PC-9 (cell line): ENCODE measurements around the gene TBC1D5. TPM values are rescaled to one million over a fixed set of nuclear protein-coding genes. Genes with fewer than 3 reads are reported as not detected.

Experiments used
- BruUV-seq: library from RNA; stranded (reverse); fragments of 400-500 nt; replicated peaks from 2 replicates; lab custom pipeline; 2021; lab: Mats Ljungman, UMichigan
- CTCF ChIA-PET: fragments of 300-600 bp; sonication (Branson Sonifier 250); formaldehyde crosslinking; loops from one replicate; lab custom pipeline; 2022; ENCODE audit warnings: antibody characterized with exemption; lab: Charles Lee
- POLR2A ChIA-PET: fragments of 300-600 bp; sonication (Branson Sonifier 250); formaldehyde crosslinking; loops from one replicate; lab custom pipeline; 2022; ENCODE audit warnings: antibody characterized with exemption; ENCODE audit not compliant: unreplicated experiment; lab: Charles Lee
- DNase-seq, 2 experiments: peaks; one replicate each; pipeline versions ENCODE4 v3.0.0 to v3.0.0-alpha.2; 2015 to 2022; ENCODE audit warnings: mixed read lengths in 1 of 2
- H2AFZ ChIP-seq: fragments of 200-600 bp; sonication (generic); 2 replicates; pipeline ENCODE4 v1.8.1; 2017; ENCODE audit warnings: antibody characterized with exemption
- H3F3A ChIP-seq: fragments of 200-600 bp; sonication (generic); 2 replicates; pipeline ENCODE4 v1.8.1; 2017; ENCODE audit warnings: antibody characterized with exemption, mild to moderate bottlenecking, low read depth; ENCODE audit not compliant: insufficient read depth
- H3K27ac ChIP-seq: fragments of 200-600 bp; sonication (generic); 2 replicates; pipeline ENCODE4 v1.6.1; 2016; ENCODE audit warnings: mixed run types
- H3K27me3 ChIP-seq: fragments of 200-600 bp; sonication (generic); 2 replicates; pipeline ENCODE4 v1.6.1; 2016; ENCODE audit warnings: low read depth, mixed run types; ENCODE audit not compliant: insufficient read depth
- H3K36me3 ChIP-seq: fragments of 200-600 bp; sonication (generic); 2 replicates; pipeline ENCODE4 v1.6.1; 2016; ENCODE audit warnings: low read depth, mixed run types
- H3K4me1 ChIP-seq: fragments of 200-600 bp; sonication (generic); replicated peaks from 2 replicates; pipeline ENCODE4 v1.6.1; 2016; ENCODE audit warnings: mixed run types; ENCODE audit not compliant: insufficient read depth
- H3K4me2 ChIP-seq: fragments of 200-600 bp; sonication (generic); 2 replicates; pipeline ENCODE4 v1.6.1; 2017; ENCODE audit warnings: mixed run types
- H3K4me3 ChIP-seq: fragments of 200-600 bp; sonication (generic); 2 replicates; pipeline ENCODE4 v1.6.1; 2016; ENCODE audit warnings: mixed run types
- H3K79me2 ChIP-seq: fragments of 200-600 bp; sonication (generic); 2 replicates; pipeline ENCODE4 v1.6.1; 2017; ENCODE audit warnings: low read depth, mixed run types
- H3K9me2 ChIP-seq: fragments of 200-600 bp; sonication (generic); 2 replicates; pipeline ENCODE4 v1.8.1; 2017; ENCODE audit warnings: mild to moderate bottlenecking; ENCODE audit not compliant: insufficient read depth
- H3K9me3 ChIP-seq: fragments of 200-600 bp; sonication (generic); 2 replicates; pipeline ENCODE4 v1.8.1; 2016; ENCODE audit warnings: low read depth; ENCODE audit not compliant: insufficient read depth
- H4K20me1 ChIP-seq: fragments of 200-600 bp; sonication (generic); 2 replicates; pipeline ENCODE4 v1.8.1; 2017; ENCODE audit not compliant: insufficient read depth
- EZH2 ChIP-seq: fragments of 200-600 bp; sonication (generic); IDR thresholded peaks from 2 replicates; pipeline ENCODE4 v1.8.0; 2017; ENCODE audit warnings: antibody characterized with exemption, low read depth
- intact Hi-C: fragments of 100-400 bp; cut with micrococcal nuclease; formaldehyde crosslinking; loops from one replicate; pipeline ENCODE4 v1.10.0; 2022; ENCODE audit not compliant: unreplicated experiment
- total RNA-seq: library from RNA; stranded (reverse); gene quantifications from 2 replicates; pipeline ENCODE4 v1.2.3, GENCODE V29; 2021
- TF ChIP-seq, protein P1 (sequence below): fragments of 200-600 bp; sonication (generic); conservative IDR thresholded peaks from 2 replicates; pipeline ENCODE4 v1.6.1; 2017; ENCODE audit warnings: mixed run types, antibody characterized with exemption, mild to moderate bottlenecking, moderate library complexity

Gene TBC1D5
- total RNA-seq, 1 experiment from 2014 or later, result 54.0 TPM

GRCh38 chr3:17404548-17404947, 337.9 kb downstream of the TBC1D5 start:
- ChIA-PET POLR2A (no interaction called here), CTCF (no interaction called here)
- no peak overlapping the region for H2AFZ ChIP-seq
- no peaks in the 10 kb centered on the region for H3K36me3 ChIP-seq
- intact Hi-C loops, result no loop called here
- H3K4me1 ChIP-seq, result no peaks in the 10 kb centered on the region
- H3K9me3 ChIP-seq, result no peaks in the 10 kb centered on the region; the same call in 1 of the 2 replicates
- no peaks in the 10 kb centered on the region for H3K79me2 ChIP-seq
- H3K27me3 ChIP-seq, result no peaks in the 10 kb centered on the region
- H3K4me3 ChIP-seq, result no peak overlapping the region
- H3F3A ChIP-seq, result no peaks in the 10 kb centered on the region
- H4K20me1 ChIP-seq, result no peaks in the 10 kb centered on the region
- TF ChIP-seq, protein P1, sequence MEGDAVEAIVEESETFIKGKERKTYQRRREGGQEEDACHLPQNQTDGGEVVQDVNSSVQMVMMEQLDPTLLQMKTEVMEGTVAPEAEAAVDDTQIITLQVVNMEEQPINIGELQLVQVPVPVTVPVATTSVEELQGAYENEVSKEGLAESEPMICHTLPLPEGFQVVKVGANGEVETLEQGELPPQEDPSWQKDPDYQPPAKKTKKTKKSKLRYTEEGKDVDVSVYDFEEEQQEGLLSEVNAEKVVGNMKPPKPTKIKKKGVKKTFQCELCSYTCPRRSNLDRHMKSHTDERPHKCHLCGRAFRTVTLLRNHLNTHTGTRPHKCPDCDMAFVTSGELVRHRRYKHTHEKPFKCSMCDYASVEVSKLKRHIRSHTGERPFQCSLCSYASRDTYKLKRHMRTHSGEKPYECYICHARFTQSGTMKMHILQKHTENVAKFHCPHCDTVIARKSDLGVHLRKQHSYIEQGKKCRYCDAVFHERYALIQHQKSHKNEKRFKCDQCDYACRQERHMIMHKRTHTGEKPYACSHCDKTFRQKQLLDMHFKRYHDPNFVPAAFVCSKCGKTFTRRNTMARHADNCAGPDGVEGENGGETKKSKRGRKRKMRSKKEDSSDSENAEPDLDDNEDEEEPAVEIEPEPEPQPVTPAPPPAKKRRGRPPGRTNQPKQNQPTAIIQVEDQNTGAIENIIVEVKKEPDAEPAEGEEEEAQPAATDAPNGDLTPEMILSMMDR, result no peak
- TF ChIP-seq EZH2, result no peak
- H3K4me2 ChIP-seq, result no peak overlapping the region
- H3K27ac ChIP-seq, result no peak overlapping the region
- no peak for DNase-seq
- H3K9me2 ChIP-seq, result no peaks in the 10 kb centered on the region
- BruUV-seq, result no TSS peak

- no peaks in the 10 kb centered on the region for H3K79me2 ChIP-seq
- CTCF ChIA-PET, result no interaction called here
- no TSS peak for BruUV-seq
- H3K4me1 ChIP-seq, result no peaks in the 10 kb centered on the region
- H3F3A ChIP-seq, result no peaks in the 10 kb centered on the region
- H3K9me3 ChIP-seq, result no peaks in the 10 kb centered on the region
- DNase-seq, result no peak
- POLR2A ChIA-PET, result interaction anchor here (0.7 kb wide), 1 partner anchor 1145 kb away, joined by 3 read pairs; no protein-coding TSS in a partner anchor
- TF ChIP-seq, protein P1, result no peak
- no peak for TF ChIP-seq EZH2
- no peak overlapping the region for H3K4me2 ChIP-seq
- H3K27me3 ChIP-seq, result no peaks in the 10 kb centered on the region
- H3K4me3 ChIP-seq, result no peak overlapping the region
- no peaks in the 10 kb centered on the region for H3K36me3 ChIP-seq
- H2AFZ ChIP-seq, result no peak overlapping the region
- no peaks in the 10 kb centered on the region for H3K9me2 ChIP-seq
- no peaks in the 10 kb centered on the region; the same call in 1 of the 2 replicates for H4K20me1 ChIP-seq
- no peak overlapping the region for H3K27ac ChIP-seq
- intact Hi-C loops, result no loop called here
Measured at GRCh38 chr3:17402442-17402841, 340.0 kb downstream of the TBC1D5 start.

DNA sequence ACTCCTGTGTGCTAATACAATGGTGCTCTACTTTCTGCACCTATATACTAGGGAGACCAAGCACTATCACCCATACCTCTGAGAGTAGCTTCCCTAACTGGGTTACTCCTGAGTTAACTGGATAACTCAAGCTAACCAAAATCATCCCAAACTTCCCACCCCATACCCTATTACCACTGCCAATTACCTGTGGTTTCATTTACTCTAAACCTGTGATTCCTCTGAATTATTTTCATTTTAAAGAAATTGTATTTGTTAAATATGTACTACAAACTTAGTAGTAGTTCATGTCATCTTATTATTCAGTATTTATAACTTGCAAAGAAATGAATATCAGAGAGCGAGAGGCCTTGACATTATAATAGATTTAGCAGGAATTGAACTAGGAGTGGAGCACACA, 340.5 kb downstream of the TBC1D5 start:
- no TSS peak for BruUV-seq
- intact Hi-C loops, result no loop called here
- TF ChIP-seq EZH2, result no peak
- TF ChIP-seq, protein P1, result no peak
- ChIA-PET POLR2A (interaction anchor here (0.7 kb wide), 1 partner anchor 1145 kb away, joined by 3 read pairs; no protein-coding TSS in a partner anchor), CTCF (no interaction called here)
- Histone ChIP-seq H3K4me3 (no peak overlapping the region), H3K36me3 (no peaks in the 10 kb centered on the region), H3K4me1 (no peaks in the 10 kb centered on the region), H3F3A (no peaks in the 10 kb centered on the region), H3K9me2 (no peaks in the 10 kb centered on the region), H2AFZ (no peak overlapping the region), H3K27me3 (no peaks in the 10 kb centered on the region), H3K27ac (no peak overlapping the region), H3K4me2 (no peak overlapping the region), H3K9me3 (no peaks in the 10 kb centered on the region), H3K79me2 (no peaks in the 10 kb centered on the region), H4K20me1 (no peaks in the 10 kb centered on the region; the same call in 1 of the 2 replicates)
- no peak for DNase-seq
